ENCODE data around the gene ARID1B.

Gene ARID1B

DNA sequence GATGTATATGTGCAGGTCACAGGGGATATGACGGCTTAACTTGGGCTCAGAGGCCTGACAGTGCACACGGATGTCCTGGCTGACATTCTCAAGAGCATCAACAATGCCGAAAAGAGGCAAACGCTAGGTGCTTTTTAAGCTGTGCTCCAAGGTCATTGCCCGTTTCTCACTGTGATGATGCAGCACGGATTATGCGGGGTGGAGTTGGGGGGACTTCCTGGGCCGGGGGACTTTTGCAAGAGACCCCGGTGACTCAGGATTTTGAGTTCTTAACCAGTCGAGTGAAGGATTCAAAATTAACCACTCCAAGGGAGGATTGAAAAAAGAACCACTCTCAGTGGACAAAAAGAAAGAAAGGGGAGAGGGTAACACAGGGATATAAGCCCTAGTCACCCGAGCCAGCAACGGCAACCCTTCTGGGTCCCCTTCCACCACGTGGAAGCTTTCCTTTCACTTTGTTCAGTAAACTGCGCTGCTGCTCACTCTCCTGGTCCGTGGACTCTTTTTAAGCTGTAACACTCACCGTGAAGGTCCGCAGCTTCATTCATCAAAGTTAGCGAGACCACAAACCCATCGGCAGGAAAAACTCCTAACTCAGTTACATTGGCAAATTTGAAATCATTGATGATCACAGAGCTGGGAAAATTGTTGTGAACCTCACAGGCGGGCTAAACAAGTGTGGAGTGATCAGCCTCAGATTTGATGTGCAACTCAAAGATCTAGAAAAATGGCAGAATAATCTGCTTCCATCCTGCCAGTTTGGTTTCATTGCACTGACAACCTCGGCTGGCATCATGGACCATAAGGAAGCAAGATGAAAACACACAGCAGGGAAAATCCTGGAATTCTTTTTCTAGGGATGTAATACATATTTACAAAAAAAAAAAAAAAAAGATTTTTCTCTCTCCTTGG, 199.3 kb downstream of the ARID1B start:
- H3K4me3 ChIP-seq (ENCODE audit: control insufficient read depth in 1 of 7, extremely low read depth in 1 of 7, insufficient read depth in 4 of 7, low read depth in 2 of 7, low read length in 6 of 7): peak overlapping the region in 4 of 7 experiments; percentile 22 to 66 (median 46)
- CTCF ChIA-PET: interaction anchor here (0.5 to 1.6 kb wide), 5 partner anchors 10 to 166 kb away, joined by 3 read pairs; no protein-coding TSS in a partner anchor

DNA sequence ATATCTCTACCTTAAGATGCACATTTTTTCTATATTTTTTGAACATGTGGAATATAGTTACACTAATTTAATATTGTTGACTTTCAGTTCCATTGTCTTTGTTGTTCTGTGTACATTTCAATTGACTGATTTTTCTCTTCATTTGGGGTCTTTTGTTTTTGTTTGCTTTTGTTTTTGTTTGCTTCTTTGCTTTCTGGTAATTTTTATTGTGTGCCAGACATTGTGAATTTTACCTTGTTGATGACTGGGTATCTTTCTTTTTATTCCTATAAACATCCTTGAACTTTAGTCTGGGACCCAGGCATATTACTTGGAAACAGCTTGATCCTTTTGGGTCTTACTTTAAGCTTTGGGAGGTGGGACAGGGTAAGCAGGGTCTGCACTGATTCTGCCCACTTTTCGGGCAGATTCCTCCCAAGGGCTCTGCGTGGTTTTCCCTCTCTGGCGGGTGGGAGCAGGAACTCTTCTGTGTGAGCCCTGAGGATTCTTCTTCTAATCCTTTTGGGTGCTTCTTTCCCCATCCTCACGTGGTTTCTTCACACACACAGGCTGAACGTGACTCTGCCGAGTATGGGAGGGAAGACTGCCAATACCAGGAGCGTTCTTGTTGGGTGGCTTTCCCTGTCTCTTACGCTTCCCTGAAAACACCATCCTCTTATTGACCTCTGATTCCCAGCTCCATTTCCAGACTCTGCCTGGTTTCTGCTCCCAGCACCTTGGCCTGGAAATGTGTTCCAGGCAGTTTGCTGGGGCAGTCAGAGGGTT, 200.5 kb downstream of the ARID1B start:
- Histone ChIP-seq H3K4me3 (ENCODE audit: control insufficient read depth in 1 of 7, extremely low read depth in 1 of 7, insufficient read depth in 4 of 7, low read depth in 2 of 7, low read length in 6 of 7) (no peak overlapping the region), H3K36me3 (ENCODE audit: control insufficient read depth in 4 of 4, insufficient read depth in 4 of 4, low read length in 3 of 4) (no peaks in the 10 kb centered on the region), H3K27ac (ENCODE audit: insufficient read depth in 1 of 2, low read depth in 1 of 2, low read length in 2 of 2, poor library complexity in 1 of 2, severe bottlenecking in 2 of 2) (no peak overlapping the region), H3K27me3 (replicated peaks in 2 of 5; ENCODE audit: control insufficient read depth in 4 of 5, insufficient read depth in 5 of 5, low read length in 4 of 5) (no peaks in the 10 kb centered on the region), H3K4me1 (ENCODE audit: control extremely low read depth in 1 of 4, control insufficient read depth in 4 of 4, insufficient read depth in 4 of 4, low read length in 3 of 4) (peaks cover 3 to 48% (median 16%) of the 10 kb centered on the region in 4 experiments), H3K9me3 (ENCODE audit: control extremely low read depth in 1 of 5, control insufficient read depth in 4 of 5, insufficient read depth in 2 of 5, low read depth in 1 of 5, low read length in 4 of 5) (no peaks in the 10 kb centered on the region)
- 94% methylated on average over 3 of the region's 8 CpGs for WGBS (ENCODE audit: insufficient coverage)
- DNase-seq: no peak
- ChIA-PET POLR2A (interaction anchor here (0.7 kb wide), 1 partner anchor 18 kb away, joined by 4 read pairs; no protein-coding TSS in a partner anchor), CTCF (interaction anchor here (0.7 to 1.4 kb wide), 6 partner anchors 9 to 57 kb away, joined by 3 to 4 read pairs (median 4); no protein-coding TSS in a partner anchor)

More for the DNA sequence above, 199.3 kb downstream of the ARID1B start:
- H3K9me3 ChIP-seq (ENCODE audit: control extremely low read depth in 1 of 5, control insufficient read depth in 4 of 5, insufficient read depth in 2 of 5, low read depth in 1 of 5, low read length in 4 of 5): no peaks in the 10 kb centered on the region
- H3K27ac ChIP-seq (ENCODE audit: insufficient read depth in 1 of 2, low read depth in 1 of 2, low read length in 2 of 2, poor library complexity in 1 of 2, severe bottlenecking in 2 of 2): peak overlapping the region in 1 of 2 experiments; percentile 20
- POLR2A ChIA-PET: no interaction called here
- H3K4me1 ChIP-seq (ENCODE audit: control extremely low read depth in 1 of 4, control insufficient read depth in 4 of 4, insufficient read depth in 4 of 4, low read length in 3 of 4): peaks cover 3 to 45% (median 12%) of the 10 kb centered on the region in 4 experiments
- H3K36me3 ChIP-seq (ENCODE audit: control insufficient read depth in 4 of 4, insufficient read depth in 4 of 4, low read length in 3 of 4): no peaks in the 10 kb centered on the region
- DNase-seq: peak in 2 of 3 donors; percentile 67 to 70
- WGBS (ENCODE audit: insufficient coverage): 87% methylated on average over 19 of the region's 21 CpGs
- no peaks in the 10 kb centered on the region for H3K27me3 ChIP-seq (replicated peaks in 2 of 5; ENCODE audit: control insufficient read depth in 4 of 5, insufficient read depth in 5 of 5, low read length in 4 of 5)

DNA sequence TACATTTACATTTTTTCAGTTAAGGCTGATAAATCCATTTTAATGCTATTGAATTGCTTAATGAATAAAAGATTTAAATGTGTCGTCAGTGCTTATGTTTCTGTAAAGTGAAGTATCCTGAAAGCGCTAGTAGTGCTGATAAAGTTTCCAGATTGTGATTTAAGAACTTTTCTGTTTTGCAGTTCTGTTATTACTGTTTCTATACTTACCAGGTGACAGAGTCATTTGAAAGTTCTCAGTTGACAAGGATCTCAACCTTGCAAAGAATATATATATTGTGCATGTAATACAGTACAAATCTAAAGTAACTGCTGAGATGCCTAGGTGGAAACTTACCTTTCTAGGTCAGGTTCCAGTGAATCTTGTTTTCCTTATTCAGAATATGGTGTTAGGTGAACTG, 201.8 kb downstream of the ARID1B start:
- ChIA-PET CTCF (no interaction called here), POLR2A (no interaction called here)
- H3K27me3 ChIP-seq (replicated peaks in 2 of 5; ENCODE audit: control insufficient read depth in 4 of 5, insufficient read depth in 5 of 5, low read length in 4 of 5): no peaks in the 10 kb centered on the region
- H3K36me3 ChIP-seq (ENCODE audit: control insufficient read depth in 4 of 4, insufficient read depth in 4 of 4, low read length in 3 of 4): no peaks in the 10 kb centered on the region
- peaks cover 3 to 49% (median 25%) of the 10 kb centered on the region in 4 experiments for H3K4me1 ChIP-seq (ENCODE audit: control extremely low read depth in 1 of 4, control insufficient read depth in 4 of 4, insufficient read depth in 4 of 4, low read length in 3 of 4)
- H3K4me3 ChIP-seq (ENCODE audit: control insufficient read depth in 1 of 7, extremely low read depth in 1 of 7, insufficient read depth in 4 of 7, low read depth in 2 of 7, low read length in 6 of 7): no peak overlapping the region
- no peak overlapping the region for H3K27ac ChIP-seq (ENCODE audit: insufficient read depth in 1 of 2, low read depth in 1 of 2, low read length in 2 of 2, poor library complexity in 1 of 2, severe bottlenecking in 2 of 2)
- WGBS (ENCODE audit: insufficient coverage): 88% methylated on average over 2 of the region's 2 CpGs
- H3K9me3 ChIP-seq (ENCODE audit: control extremely low read depth in 1 of 5, control insufficient read depth in 4 of 5, insufficient read depth in 2 of 5, low read depth in 1 of 5, low read length in 4 of 5): no peaks in the 10 kb centered on the region
- DNase-seq: no peak

DNA sequence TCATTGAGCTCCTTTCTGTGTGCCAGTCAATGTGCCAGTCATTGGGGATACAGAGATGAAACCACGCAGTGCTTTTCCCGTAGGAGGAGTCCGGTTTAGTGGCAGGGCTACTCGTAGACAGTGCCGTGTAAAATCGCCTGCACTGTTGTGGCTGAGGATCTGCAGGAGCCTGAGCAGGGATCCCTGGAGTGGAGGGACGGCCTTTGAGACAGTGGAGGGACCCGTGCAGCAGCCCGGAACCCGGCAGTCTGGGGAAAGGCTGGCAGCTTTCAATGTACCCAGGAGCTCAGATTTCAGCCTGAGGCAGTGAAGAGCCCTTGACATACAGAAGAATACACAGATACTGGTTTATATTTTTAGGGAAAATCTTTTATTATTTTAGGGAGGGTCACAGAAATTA, 203.3 kb downstream of the ARID1B start:
- no peak overlapping the region for H3K4me3 ChIP-seq (ENCODE audit: control insufficient read depth in 1 of 7, extremely low read depth in 1 of 7, insufficient read depth in 4 of 7, low read depth in 2 of 7, low read length in 6 of 7)
- H3K4me1 ChIP-seq (ENCODE audit: control extremely low read depth in 1 of 4, control insufficient read depth in 4 of 4, insufficient read depth in 4 of 4, low read length in 3 of 4): peaks cover 0 to 52% (median 29%) of the 10 kb centered on the region in 4 experiments
- DNase-seq: no peak
- 100% methylated on average over 10 of the region's 10 CpGs for WGBS (ENCODE audit: insufficient coverage)
- H3K27ac ChIP-seq (ENCODE audit: insufficient read depth in 1 of 2, low read depth in 1 of 2, low read length in 2 of 2, poor library complexity in 1 of 2, severe bottlenecking in 2 of 2): peak overlapping the region in 1 of 2 experiments; percentile 26
- no peaks in the 10 kb centered on the region for H3K36me3 ChIP-seq (ENCODE audit: control insufficient read depth in 4 of 4, insufficient read depth in 4 of 4, low read length in 3 of 4)
- CTCF ChIA-PET: interaction anchor here (0.9 to 2.0 kb wide), 4 partner anchors 14 to 191 kb away, joined by 3 to 6 read pairs (median 4); no protein-coding TSS in a partner anchor
- no peaks in the 10 kb centered on the region for H3K9me3 ChIP-seq (ENCODE audit: control extremely low read depth in 1 of 5, control insufficient read depth in 4 of 5, insufficient read depth in 2 of 5, low read depth in 1 of 5, low read length in 4 of 5)
- POLR2A ChIA-PET: no interaction called here
- no peaks in the 10 kb centered on the region for H3K27me3 ChIP-seq (replicated peaks in 2 of 5; ENCODE audit: control insufficient read depth in 4 of 5, insufficient read depth in 5 of 5, low read length in 4 of 5)

DNA sequence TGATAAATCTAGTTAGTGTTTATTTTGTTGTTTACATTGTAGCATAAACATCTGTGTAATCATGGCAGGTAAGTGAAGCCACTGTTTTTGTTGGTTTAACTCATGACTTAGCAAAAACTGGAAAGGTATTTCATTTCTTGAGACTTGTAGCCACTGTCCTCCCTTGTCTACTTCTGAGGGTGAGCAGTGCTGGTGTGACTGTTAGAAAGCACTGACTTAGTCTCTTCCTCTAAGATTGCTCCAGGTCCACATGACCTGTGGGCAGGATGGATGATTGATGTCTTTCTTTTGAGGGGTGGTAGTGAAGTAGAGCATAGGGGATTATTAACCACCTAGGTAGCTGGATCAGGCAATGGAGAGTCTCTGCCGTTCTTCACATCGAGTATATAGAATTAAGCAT, 203.8 kb downstream of the ARID1B start:
- DNase-seq: no peak
- POLR2A ChIA-PET: no interaction called here
- no peaks in the 10 kb centered on the region for H3K36me3 ChIP-seq (ENCODE audit: control insufficient read depth in 4 of 4, insufficient read depth in 4 of 4, low read length in 3 of 4)
- H3K4me3 ChIP-seq (ENCODE audit: control insufficient read depth in 1 of 7, extremely low read depth in 1 of 7, insufficient read depth in 4 of 7, low read depth in 2 of 7, low read length in 6 of 7): no peak overlapping the region
- H3K4me1 ChIP-seq (ENCODE audit: control extremely low read depth in 1 of 4, control insufficient read depth in 4 of 4, insufficient read depth in 4 of 4, low read length in 3 of 4): peaks cover 0 to 51% (median 29%) of the 10 kb centered on the region in 4 experiments
- WGBS (ENCODE audit: insufficient coverage): no CpG with 5 or more reads among the region's 2 CpGs
- CTCF ChIA-PET: interaction anchor here (0.9 to 2.0 kb wide), 5 partner anchors 14 to 191 kb away, joined by 3 to 6 read pairs (median 3); no protein-coding TSS in a partner anchor
- H3K27me3 ChIP-seq (replicated peaks in 2 of 5; ENCODE audit: control insufficient read depth in 4 of 5, insufficient read depth in 5 of 5, low read length in 4 of 5): no peaks in the 10 kb centered on the region
- no peaks in the 10 kb centered on the region for H3K9me3 ChIP-seq (ENCODE audit: control extremely low read depth in 1 of 5, control insufficient read depth in 4 of 5, insufficient read depth in 2 of 5, low read depth in 1 of 5, low read length in 4 of 5)
- peak overlapping the region in 1 of 2 experiments; percentile 26 for H3K27ac ChIP-seq (ENCODE audit: insufficient read depth in 1 of 2, low read depth in 1 of 2, low read length in 2 of 2, poor library complexity in 1 of 2, severe bottlenecking in 2 of 2)

DNA sequence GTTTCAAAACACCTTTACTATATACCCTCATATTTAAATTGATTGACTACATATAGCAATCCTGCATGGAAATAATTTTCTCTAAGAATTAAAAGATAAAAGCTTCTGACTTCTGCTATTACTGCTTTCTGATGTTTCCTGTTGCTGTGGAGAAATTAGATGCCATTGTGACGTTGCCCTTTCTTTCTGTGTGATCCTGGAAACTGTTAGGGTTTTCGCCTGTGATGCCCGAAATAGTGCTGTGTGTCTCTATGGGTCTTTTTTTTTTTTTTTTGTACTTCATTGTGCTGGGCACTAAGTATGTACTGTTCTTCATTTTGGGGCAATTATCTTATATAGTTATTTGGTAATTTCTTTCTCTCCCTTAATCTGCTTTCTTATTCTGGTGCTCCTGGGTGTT, 205.0 kb downstream of the ARID1B start:
- peak overlapping the region in 2 of 7 experiments; percentile 8 to 16 for H3K4me3 ChIP-seq (ENCODE audit: control insufficient read depth in 1 of 7, extremely low read depth in 1 of 7, insufficient read depth in 4 of 7, low read depth in 2 of 7, low read length in 6 of 7)
- ChIA-PET CTCF (interaction anchor here (0.8 to 2.0 kb wide), 6 partner anchors 9 to 38 kb away, joined by 3 to 6 read pairs (median 4); no protein-coding TSS in a partner anchor), POLR2A (interaction anchor here (1.2 kb wide), 1 partner anchor 28 kb away, joined by 4 read pairs; no protein-coding TSS in a partner anchor)
- peak; percentile 34 to 86 (median 81) for DNase-seq
- peak overlapping the region; percentile 34 to 68 for H3K27ac ChIP-seq (ENCODE audit: insufficient read depth in 1 of 2, low read depth in 1 of 2, low read length in 2 of 2, poor library complexity in 1 of 2, severe bottlenecking in 2 of 2)
- no peaks in the 10 kb centered on the region for H3K9me3 ChIP-seq (ENCODE audit: control extremely low read depth in 1 of 5, control insufficient read depth in 4 of 5, insufficient read depth in 2 of 5, low read depth in 1 of 5, low read length in 4 of 5)
- no peaks in the 10 kb centered on the region for H3K36me3 ChIP-seq (ENCODE audit: control insufficient read depth in 4 of 4, insufficient read depth in 4 of 4, low read length in 3 of 4)
- peaks cover 0 to 48% (median 29%) of the 10 kb centered on the region in 4 experiments for H3K4me1 ChIP-seq (ENCODE audit: control extremely low read depth in 1 of 4, control insufficient read depth in 4 of 4, insufficient read depth in 4 of 4, low read length in 3 of 4)
- no peaks in the 10 kb centered on the region for H3K27me3 ChIP-seq (replicated peaks in 2 of 5; ENCODE audit: control insufficient read depth in 4 of 5, insufficient read depth in 5 of 5, low read length in 4 of 5)
- WGBS (ENCODE audit: insufficient coverage): 0% methylated on average over 1 of the region's 3 CpGs
